ENCODE measurements around the gene PPFIA1.

GRCh38 chr11:70433038-70433437, 162.5 kb downstream of the PPFIA1 start:
- TF ChIP-seq, protein P1, sequence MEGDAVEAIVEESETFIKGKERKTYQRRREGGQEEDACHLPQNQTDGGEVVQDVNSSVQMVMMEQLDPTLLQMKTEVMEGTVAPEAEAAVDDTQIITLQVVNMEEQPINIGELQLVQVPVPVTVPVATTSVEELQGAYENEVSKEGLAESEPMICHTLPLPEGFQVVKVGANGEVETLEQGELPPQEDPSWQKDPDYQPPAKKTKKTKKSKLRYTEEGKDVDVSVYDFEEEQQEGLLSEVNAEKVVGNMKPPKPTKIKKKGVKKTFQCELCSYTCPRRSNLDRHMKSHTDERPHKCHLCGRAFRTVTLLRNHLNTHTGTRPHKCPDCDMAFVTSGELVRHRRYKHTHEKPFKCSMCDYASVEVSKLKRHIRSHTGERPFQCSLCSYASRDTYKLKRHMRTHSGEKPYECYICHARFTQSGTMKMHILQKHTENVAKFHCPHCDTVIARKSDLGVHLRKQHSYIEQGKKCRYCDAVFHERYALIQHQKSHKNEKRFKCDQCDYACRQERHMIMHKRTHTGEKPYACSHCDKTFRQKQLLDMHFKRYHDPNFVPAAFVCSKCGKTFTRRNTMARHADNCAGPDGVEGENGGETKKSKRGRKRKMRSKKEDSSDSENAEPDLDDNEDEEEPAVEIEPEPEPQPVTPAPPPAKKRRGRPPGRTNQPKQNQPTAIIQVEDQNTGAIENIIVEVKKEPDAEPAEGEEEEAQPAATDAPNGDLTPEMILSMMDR (IDR thresholded peaks at IDR 0.05; ENCODE audit: low read length), result no peak
- TF ChIP-seq EZH2 (optimal IDR thresholded peaks at IDR 0.05; ENCODE audit: low read depth, low read length) (no peak), EZH2phosphoT487 (IDR thresholded peaks at IDR 0.05; ENCODE audit: low read length) (no peak)

All from MM.1S (cell line).